DOHH2 (cell line): ENCODE measurements around the gene GIT1.

Experiments
- H3F3A ChIP-seq: fragments of 200-600 bp; sonication (generic), shearing (Covaris generic); 2 replicates; pipeline ENCODE4 v1.6.0; 2016; ENCODE audit warnings: antibody characterized with exemption, mild to moderate bottlenecking; ENCODE audit not compliant: control insufficient read depth, insufficient read depth
- H3K27ac ChIP-seq: fragments of 200-600 bp; sonication (generic); 2 replicates; pipeline ENCODE4 v1.5.1; 2014; ENCODE audit warnings: low read depth, mild to moderate bottlenecking, low read length, moderate library complexity
- H3K27me3 ChIP-seq: fragments of 200-600 bp; sonication (generic); 2 replicates; pipeline ENCODE4 v1.6.1; 2014; ENCODE audit warnings: mild to moderate bottlenecking, low read length, mixed read lengths; ENCODE audit not compliant: control insufficient read depth
- H3K36me3 ChIP-seq: fragments of 200-600 bp; sonication (generic); 2 replicates; pipeline ENCODE4 v1.6.1; 2014; ENCODE audit warnings: mild to moderate bottlenecking, low read length, moderate library complexity, mixed read lengths; ENCODE audit not compliant: control insufficient read depth
- H3K4me1 ChIP-seq: fragments of 200-600 bp; sonication (generic); 2 replicates; pipeline ENCODE4 v1.6.1; 2014; ENCODE audit warnings: mild to moderate bottlenecking, low read length, mixed read lengths; ENCODE audit not compliant: control insufficient read depth
- H3K4me2 ChIP-seq: fragments of 200-600 bp; sonication (generic); 2 replicates; pipeline ENCODE4 v1.6.0; 2014; ENCODE audit warnings: mild to moderate bottlenecking, low read length, moderate library complexity
- H3K4me3 ChIP-seq: fragments of 200-600 bp; sonication (generic); 2 replicates; pipeline ENCODE4 v1.5.1; 2014; ENCODE audit warnings: mild to moderate bottlenecking, low read length, mixed read lengths
- H3K79me2 ChIP-seq: fragments of 200-600 bp; sonication (generic); 2 replicates; pipeline ENCODE4 v1.6.1; 2014; ENCODE audit warnings: mild to moderate bottlenecking, low read length, mixed read lengths; ENCODE audit not compliant: control insufficient read depth
- H3K9me2 ChIP-seq: fragments of 200-600 bp; sonication (generic); replicated peaks from 2 replicates; pipeline ENCODE4 v1.6.1; 2014; ENCODE audit warnings: mild to moderate bottlenecking, low read length, mixed read lengths; ENCODE audit not compliant: control insufficient read depth
- H3K9me3 ChIP-seq: fragments of 200-600 bp; sonication (generic); 2 replicates; pipeline ENCODE4 v1.6.1; 2014; ENCODE audit warnings: antibody characterized with exemption, low read length, mixed read lengths; ENCODE audit not compliant: control insufficient read depth, insufficient read depth
- H4K20me1 ChIP-seq: fragments of 200-600 bp; sonication (generic); 2 replicates; pipeline ENCODE4 v1.6.0; 2014; ENCODE audit warnings: low read depth, mild to moderate bottlenecking, antibody characterized with exemption, low read length, moderate library complexity; ENCODE audit not compliant: control insufficient read depth, insufficient read depth
- EZH2phosphoT487 ChIP-seq: fragments of 200-600 bp; sonication (generic); IDR thresholded peaks from 2 replicates; pipeline ENCODE4 v1.6.1; 2017; ENCODE audit warnings: borderline replicate concordance, mild to moderate bottlenecking, antibody characterized with exemption, low read length, moderate library complexity, mixed read lengths
- TF ChIP-seq, protein P1 (sequence below): fragments of 200-600 bp; sonication (generic); IDR thresholded peaks from one replicate; pipeline ENCODE4 v1.5.1; 2014; ENCODE audit warnings: antibody characterized with exemption, mild to moderate bottlenecking, low read depth, low read length; ENCODE audit not compliant: poor library complexity, severe bottlenecking

The GIT1 gene

DNA sequence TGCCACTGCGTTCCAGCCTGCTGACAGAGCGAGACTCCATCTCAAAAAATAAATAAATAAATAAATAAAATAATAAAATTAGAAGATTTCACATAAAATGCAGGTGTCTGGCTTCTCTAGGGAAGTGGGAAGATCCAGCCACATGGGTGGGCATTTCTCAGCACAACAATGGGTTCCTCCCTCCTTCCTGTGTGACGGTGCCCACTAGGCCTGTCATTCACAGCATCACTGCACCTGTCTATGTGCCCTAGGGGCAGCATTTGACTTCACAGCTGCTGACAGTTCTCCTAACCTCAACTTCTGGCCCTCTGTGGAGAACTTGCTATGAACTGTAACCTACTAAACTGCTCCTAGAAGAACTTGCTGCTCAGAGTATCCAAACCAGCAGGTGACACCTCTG, 25.6 kb downstream of the GIT1 start:
- Histone ChIP-seq H3F3A (peaks cover 15% of the 10 kb centered on the region), H3K27me3 (no peaks in the 10 kb centered on the region), H3K4me2 (peak overlapping the region; percentile 7), H4K20me1 (0 out of 2 replicates have a peak, but pooled peaks cover 3% of the 10 kb centered on the region), H3K4me1 (peaks cover 49% of the 10 kb centered on the region), H3K9me3 (no peaks in the 10 kb centered on the region), H3K4me3 (no peak overlapping the region), H3K79me2 (peaks cover 30% of the 10 kb centered on the region), H3K36me3 (peaks cover 22% of the 10 kb centered on the region), H3K9me2 (no peaks in the 10 kb centered on the region), H3K27ac (no peak overlapping the region)
- TF ChIP-seq EZH2phosphoT487: no peak
- TF ChIP-seq, protein P1, sequence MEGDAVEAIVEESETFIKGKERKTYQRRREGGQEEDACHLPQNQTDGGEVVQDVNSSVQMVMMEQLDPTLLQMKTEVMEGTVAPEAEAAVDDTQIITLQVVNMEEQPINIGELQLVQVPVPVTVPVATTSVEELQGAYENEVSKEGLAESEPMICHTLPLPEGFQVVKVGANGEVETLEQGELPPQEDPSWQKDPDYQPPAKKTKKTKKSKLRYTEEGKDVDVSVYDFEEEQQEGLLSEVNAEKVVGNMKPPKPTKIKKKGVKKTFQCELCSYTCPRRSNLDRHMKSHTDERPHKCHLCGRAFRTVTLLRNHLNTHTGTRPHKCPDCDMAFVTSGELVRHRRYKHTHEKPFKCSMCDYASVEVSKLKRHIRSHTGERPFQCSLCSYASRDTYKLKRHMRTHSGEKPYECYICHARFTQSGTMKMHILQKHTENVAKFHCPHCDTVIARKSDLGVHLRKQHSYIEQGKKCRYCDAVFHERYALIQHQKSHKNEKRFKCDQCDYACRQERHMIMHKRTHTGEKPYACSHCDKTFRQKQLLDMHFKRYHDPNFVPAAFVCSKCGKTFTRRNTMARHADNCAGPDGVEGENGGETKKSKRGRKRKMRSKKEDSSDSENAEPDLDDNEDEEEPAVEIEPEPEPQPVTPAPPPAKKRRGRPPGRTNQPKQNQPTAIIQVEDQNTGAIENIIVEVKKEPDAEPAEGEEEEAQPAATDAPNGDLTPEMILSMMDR: no peak

DNA sequence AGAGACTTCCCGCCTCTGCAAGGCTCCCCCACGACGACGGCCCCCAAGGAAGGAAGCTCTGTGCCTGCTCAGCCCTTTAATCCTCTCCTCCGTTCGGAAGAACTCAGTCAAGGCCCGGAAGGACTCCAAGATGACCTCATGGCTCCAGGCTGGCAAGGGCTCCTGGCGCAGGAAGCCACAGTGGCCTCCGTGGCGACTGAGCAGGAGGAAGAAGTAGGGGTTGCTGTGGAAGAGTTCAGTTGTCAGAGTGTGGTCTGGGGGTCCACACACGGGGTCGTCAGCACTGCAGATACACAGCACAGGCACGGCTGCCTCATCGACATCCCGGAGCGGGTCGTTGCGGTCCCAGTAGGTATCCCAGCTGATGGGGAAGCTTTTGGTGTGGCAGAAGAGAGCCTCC, 26.8 kb downstream of the GIT1 start:
- Histone ChIP-seq H3F3A (peaks cover 12% of the 10 kb centered on the region), H3K4me2 (no peak overlapping the region), H4K20me1 (0 out of 2 replicates have a peak, but pooled peaks cover 3% of the 10 kb centered on the region), H3K27me3 (no peaks in the 10 kb centered on the region), H3K79me2 (peaks cover 29% of the 10 kb centered on the region), H3K9me2 (no peaks in the 10 kb centered on the region), H3K4me1 (peaks cover 54% of the 10 kb centered on the region), H3K9me3 (no peaks in the 10 kb centered on the region), H3K27ac (no peak overlapping the region), H3K4me3 (no peak overlapping the region), H3K36me3 (peaks cover 22% of the 10 kb centered on the region)
- TF ChIP-seq, protein P1: no peak
- no peak for TF ChIP-seq EZH2phosphoT487

DNA sequence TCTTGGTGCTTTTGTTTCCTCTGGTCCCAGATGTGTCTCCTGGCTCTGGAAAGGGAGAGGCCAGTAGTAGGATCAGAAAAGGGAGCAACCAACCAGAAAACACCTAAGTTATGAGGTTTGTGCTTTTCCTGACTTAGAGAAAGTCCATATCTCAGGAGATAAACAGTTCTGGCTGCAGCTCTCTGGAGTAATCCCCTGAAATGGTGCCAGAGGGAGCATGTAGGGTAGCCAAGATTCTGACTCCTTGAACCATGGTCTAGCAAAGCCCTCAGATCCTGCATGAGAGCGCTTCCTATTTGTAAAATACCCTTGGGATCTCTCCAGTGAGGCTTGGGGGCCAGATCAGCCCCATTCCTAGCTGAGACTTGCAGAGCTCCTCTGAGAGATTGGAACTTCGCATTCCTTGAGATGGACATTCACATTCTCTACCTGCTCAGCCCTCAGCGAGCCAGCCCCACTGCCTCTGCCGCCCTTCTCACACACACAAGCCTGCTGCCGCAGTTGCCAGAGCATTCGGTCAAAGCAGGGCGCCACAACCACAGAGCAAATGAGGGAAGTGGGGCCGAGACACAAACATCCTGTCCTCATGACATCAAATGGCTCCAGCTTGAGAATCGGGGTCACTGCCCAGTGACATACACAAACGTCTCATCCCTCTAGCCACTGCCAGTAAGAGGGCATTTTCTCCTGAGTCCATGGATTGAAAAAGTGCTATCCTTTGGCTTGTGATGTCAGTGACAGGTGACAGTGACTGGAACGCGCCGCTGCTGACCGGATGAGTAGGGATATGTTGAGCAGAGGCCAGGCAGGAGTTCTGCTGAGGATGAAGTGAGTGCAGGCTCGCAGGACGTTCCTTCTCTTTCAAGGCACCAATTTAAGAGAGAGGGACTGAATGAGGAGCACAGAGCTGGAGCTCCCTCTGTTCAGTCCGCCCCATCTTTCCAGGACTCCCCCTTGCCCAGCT, 27.6 kb downstream of the GIT1 start:
- H4K20me1 ChIP-seq: 0 out of 2 replicates have a peak, but pooled peaks cover 3% of the 10 kb centered on the region
- peaks cover 14% of the 10 kb centered on the region for H3F3A ChIP-seq
- no peak overlapping the region for H3K4me3 ChIP-seq
- peaks cover 58% of the 10 kb centered on the region for H3K4me1 ChIP-seq
- peak overlapping the region; percentile 17; the same call in 1 of the 2 replicates for H3K4me2 ChIP-seq
- TF ChIP-seq EZH2phosphoT487: no peak
- TF ChIP-seq, protein P1: no peak
- peaks cover 26% of the 10 kb centered on the region for H3K79me2 ChIP-seq
- no peaks in the 10 kb centered on the region for H3K9me2 ChIP-seq
- H3K36me3 ChIP-seq: peaks cover 22% of the 10 kb centered on the region
- no peaks in the 10 kb centered on the region for H3K9me3 ChIP-seq
- H3K27ac ChIP-seq: no peak overlapping the region
- H3K27me3 ChIP-seq: no peaks in the 10 kb centered on the region
